Caco-2 (cell line): Measurements from ENCODE around the gene ISLR. TPM values are rescaled to one million over a fixed set of nuclear protein-coding genes. Genes with fewer than 3 reads are reported as not detected.

Experiments
- BruUV-seq: library from RNA; stranded (reverse); fragments of 400-500 nt; replicated peaks from 2 replicates; lab custom pipeline; 2021; lab: Mats Ljungman, UMichigan
- CTCF ChIA-PET: fragments of 300-600 bp; sonication (Branson Sonifier 250); formaldehyde crosslinking; loops from one replicate; lab custom pipeline; 2022; ENCODE audit warnings: antibody characterized with exemption; lab: Charles Lee
- POLR2A ChIA-PET: fragments of 300-600 bp; sonication (Branson Sonifier 250); formaldehyde crosslinking; loops from one replicate; lab custom pipeline; 2022; ENCODE audit warnings: antibody characterized with exemption; lab: Charles Lee
- DNase-seq, 2 experiments: peaks; one replicate each; pipeline versions ENCODE4 v3.0.0 to v3.0.0-alpha.2; 2020 to 2022
- H3K27me3 ChIP-seq: replicated peaks from 2 replicates; pipeline ENCODE4 v1.6.0; 2011; ENCODE audit warnings: low read length; ENCODE audit not compliant: control insufficient read depth, insufficient read depth
- H3K36me3 ChIP-seq: 2 replicates; pipeline ENCODE4 v1.5.1; 2011; ENCODE audit warnings: low read length; ENCODE audit not compliant: control insufficient read depth, insufficient read depth
- H3K4me1 ChIP-seq: fragments of 250-450 bp; sonication (Bioruptor Pico); 2 replicates; pipeline ENCODE4 v1.5.1; 2020; ENCODE audit warnings: mild to moderate bottlenecking
- H3K4me3 ChIP-seq: 2 replicates; pipeline ENCODE4 v1.5.1; 2011; ENCODE audit warnings: low read depth, mild to moderate bottlenecking, control low read depth, low read length
- H3K9me3 ChIP-seq: fragments of 250-450 bp; sonication (Bioruptor Pico); 2 replicates; pipeline ENCODE4 v1.5.1; 2020; ENCODE audit warnings: mild to moderate bottlenecking, moderate library complexity
- H3K27ac Mint-ChIP-seq: one replicate; pipeline ENCODE4 v1.8.0; 2022; ENCODE audit warnings: mixed read lengths; ENCODE audit not compliant: unreplicated experiment
- H3K27me3 Mint-ChIP-seq: one replicate; pipeline ENCODE4 v1.8.0; 2022; ENCODE audit warnings: mixed read lengths; ENCODE audit not compliant: insufficient read depth, unreplicated experiment
- H3K36me3 Mint-ChIP-seq: one replicate; pipeline ENCODE4 v1.8.0; 2022; ENCODE audit warnings: mild to moderate bottlenecking, mixed read lengths; ENCODE audit not compliant: insufficient read depth, unreplicated experiment
- H3K4me1 Mint-ChIP-seq: one replicate; pipeline ENCODE4 v1.8.0; 2022; ENCODE audit warnings: low read depth, mixed read lengths; ENCODE audit not compliant: unreplicated experiment
- H3K4me3 Mint-ChIP-seq: one replicate; pipeline ENCODE4 v1.8.0; 2022; ENCODE audit warnings: mild to moderate bottlenecking, moderate library complexity, mixed read lengths; ENCODE audit not compliant: unreplicated experiment
- H3K9me3 Mint-ChIP-seq: one replicate; pipeline ENCODE4 v1.8.0; 2022; ENCODE audit warnings: mixed read lengths; ENCODE audit not compliant: unreplicated experiment
- intact Hi-C: fragments of 100-400 bp; cut with micrococcal nuclease; formaldehyde crosslinking; loops from one replicate; pipeline ENCODE4 v1.10.0; 2022; ENCODE audit not compliant: unreplicated experiment
- total RNA-seq: library from RNA; stranded (reverse); gene quantifications from 2 replicates; pipeline ENCODE4 v1.2.3, GENCODE V29; 2022
- TF ChIP-seq, protein P1 (sequence below), 2 experiments: fragments of 200-600 bp in 1 of 2; IDR thresholded peaks; 1 replicate in 1 of 2; 2 replicates in 1 of 2; pipeline versions ENCODE4 v1.5.1 to v1.8.0; 2011 to 2022; ENCODE audit warnings: antibody characterized with exemption in 1 of 2, control low read depth in 1 of 2, inconsistent platforms in 1 of 2, low read depth in 1 of 2, low read length in 1 of 2, mild to moderate bottlenecking in 1 of 2, moderate library complexity in 1 of 2; ENCODE audit not compliant: insufficient read depth in 1 of 2, severe bottlenecking in 1 of 2, unreplicated experiment in 1 of 2

ISLR gene
- total RNA-seq, 1 experiment from 2014 or later = not detected

DNA sequence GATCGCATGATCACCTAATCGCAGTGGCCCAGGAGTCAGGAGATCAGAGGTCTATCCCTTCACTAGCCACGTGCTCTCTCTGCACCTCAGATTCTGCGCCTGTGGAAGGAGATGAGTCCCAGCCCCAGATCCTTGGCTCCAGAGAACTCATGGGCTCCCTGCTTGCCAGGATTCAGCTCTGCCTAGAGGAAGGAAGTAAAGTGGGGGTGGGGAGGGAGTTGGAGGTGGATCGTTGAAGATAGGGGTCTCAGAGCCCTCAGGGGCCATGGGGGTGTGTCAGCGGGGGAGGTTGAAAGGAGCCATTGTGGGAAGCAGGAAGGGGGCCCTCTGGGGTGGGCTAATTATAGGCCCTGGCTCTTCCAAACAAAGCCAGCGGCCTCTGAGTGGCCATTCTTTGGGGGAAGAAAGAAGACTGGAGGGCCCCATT lies 40.4 kb downstream of the ISLR start:
- TF ChIP-seq, protein P1, sequence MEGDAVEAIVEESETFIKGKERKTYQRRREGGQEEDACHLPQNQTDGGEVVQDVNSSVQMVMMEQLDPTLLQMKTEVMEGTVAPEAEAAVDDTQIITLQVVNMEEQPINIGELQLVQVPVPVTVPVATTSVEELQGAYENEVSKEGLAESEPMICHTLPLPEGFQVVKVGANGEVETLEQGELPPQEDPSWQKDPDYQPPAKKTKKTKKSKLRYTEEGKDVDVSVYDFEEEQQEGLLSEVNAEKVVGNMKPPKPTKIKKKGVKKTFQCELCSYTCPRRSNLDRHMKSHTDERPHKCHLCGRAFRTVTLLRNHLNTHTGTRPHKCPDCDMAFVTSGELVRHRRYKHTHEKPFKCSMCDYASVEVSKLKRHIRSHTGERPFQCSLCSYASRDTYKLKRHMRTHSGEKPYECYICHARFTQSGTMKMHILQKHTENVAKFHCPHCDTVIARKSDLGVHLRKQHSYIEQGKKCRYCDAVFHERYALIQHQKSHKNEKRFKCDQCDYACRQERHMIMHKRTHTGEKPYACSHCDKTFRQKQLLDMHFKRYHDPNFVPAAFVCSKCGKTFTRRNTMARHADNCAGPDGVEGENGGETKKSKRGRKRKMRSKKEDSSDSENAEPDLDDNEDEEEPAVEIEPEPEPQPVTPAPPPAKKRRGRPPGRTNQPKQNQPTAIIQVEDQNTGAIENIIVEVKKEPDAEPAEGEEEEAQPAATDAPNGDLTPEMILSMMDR (IDR thresholded peaks at IDR 0.05; ENCODE audit: insufficient read depth in 1 of 2, low read depth in 1 of 2, low read length in 1 of 2, severe bottlenecking in 1 of 2, unreplicated experiment in 1 of 2) = no peak
- H3K36me3 Mint-ChIP-seq = peaks cover 6% of the 10 kb centered on the region
- CTCF ChIA-PET = no interaction called here

DNA sequence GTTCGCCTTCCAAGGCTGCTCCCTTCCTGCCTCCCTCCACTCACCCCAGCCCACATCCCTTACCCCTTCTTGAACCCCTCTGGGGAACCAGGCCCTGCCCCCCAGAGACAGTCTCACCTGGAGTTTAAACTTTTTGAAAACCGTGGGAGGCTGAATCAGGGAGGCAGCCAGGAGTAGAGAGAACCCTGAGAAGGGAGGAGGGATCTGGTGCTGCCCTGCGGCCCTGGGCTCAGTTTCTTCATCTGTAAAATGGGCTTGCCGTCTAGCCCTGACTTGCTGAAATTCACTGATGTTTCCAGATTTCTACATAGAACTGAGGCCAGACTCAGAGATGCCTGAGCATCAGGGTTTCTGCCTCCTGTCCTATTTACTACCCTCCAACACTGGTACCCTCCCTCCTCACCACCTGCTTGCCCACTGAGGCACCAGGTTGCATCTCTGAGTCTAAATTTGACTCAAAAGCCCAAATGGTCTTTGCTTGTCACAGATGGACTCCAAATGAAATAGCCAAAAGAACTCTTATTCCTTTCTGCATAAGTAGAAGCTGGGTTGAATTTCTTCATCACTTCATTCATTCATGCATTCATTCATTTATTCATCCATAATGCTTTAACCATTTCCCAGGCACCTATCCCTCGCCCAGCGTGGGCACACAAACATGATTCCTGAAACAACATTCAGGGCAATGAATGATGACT lies 41.0 kb downstream of the ISLR start:
- intact Hi-C loops = no loop called here
- CTCF ChIA-PET = no interaction called here
- H3K9me3 Mint-ChIP-seq = no peaks in the 10 kb centered on the region
- peaks cover 6% of the 10 kb centered on the region for H3K36me3 Mint-ChIP-seq
- H3K4me3 Mint-ChIP-seq = no peak overlapping the region
- Histone ChIP-seq H3K4me1 (no peaks in the 10 kb centered on the region), H3K27me3 (no peaks in the 10 kb centered on the region), H3K9me3 (no peaks in the 10 kb centered on the region), H3K4me3 (no peak overlapping the region), H3K36me3 (no peaks in the 10 kb centered on the region)
- no peak for DNase-seq
- TF ChIP-seq, protein P1 (IDR thresholded peaks at IDR 0.05; ENCODE audit: insufficient read depth in 1 of 2, low read depth in 1 of 2, low read length in 1 of 2, severe bottlenecking in 1 of 2, unreplicated experiment in 1 of 2) = no peak
- no TSS peak for BruUV-seq
- H3K4me1 Mint-ChIP-seq = peaks cover 9% of the 10 kb centered on the region
- no peak overlapping the region for H3K27ac Mint-ChIP-seq
- H3K27me3 Mint-ChIP-seq = peaks cover 4% of the 10 kb centered on the region
- POLR2A ChIA-PET = no interaction called here

More for the DNA sequence above, 40.4 kb downstream of the ISLR start:
- POLR2A ChIA-PET = no interaction called here
- Mint-ChIP-seq H3K4me3 (no peak overlapping the region), H3K27me3 (peaks cover 4% of the 10 kb centered on the region), H3K9me3 (no peaks in the 10 kb centered on the region), H3K27ac (no peak overlapping the region), H3K4me1 (peaks cover 9% of the 10 kb centered on the region)
- no peaks in the 10 kb centered on the region for H3K9me3 ChIP-seq
- no peaks in the 10 kb centered on the region for H3K4me1 ChIP-seq
- no peak for DNase-seq
- H3K27me3 ChIP-seq = no peaks in the 10 kb centered on the region
- H3K4me3 ChIP-seq = no peak overlapping the region
- no TSS peak for BruUV-seq
- H3K36me3 ChIP-seq = no peaks in the 10 kb centered on the region
- intact Hi-C loops = no loop called here

DNA sequence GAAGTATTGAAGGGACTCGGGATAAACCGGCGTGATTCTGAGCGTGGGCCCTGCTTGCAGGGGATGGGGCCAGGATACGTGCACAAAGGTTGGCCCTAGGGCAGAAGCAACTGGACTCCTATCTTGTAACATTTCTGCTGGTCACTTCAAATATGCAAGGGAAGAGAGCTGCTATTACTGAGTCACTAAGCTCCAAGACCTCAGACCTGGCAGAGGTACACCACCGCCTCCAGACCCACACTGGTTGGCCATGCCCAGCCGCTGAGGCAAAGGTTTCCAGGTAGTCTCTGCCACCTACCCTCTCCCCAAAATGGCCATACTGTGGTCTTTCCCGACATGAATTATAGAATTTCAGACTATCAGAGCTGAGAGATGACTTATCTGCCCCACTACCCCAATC lies 42.4 kb downstream of the ISLR start:
- no TSS peak for BruUV-seq
- H3K27me3 ChIP-seq = no peaks in the 10 kb centered on the region
- Mint-ChIP-seq H3K9me3 (no peaks in the 10 kb centered on the region), H3K36me3 (peaks cover 6% of the 10 kb centered on the region), H3K4me3 (no peak overlapping the region), H3K4me1 (peaks cover 9% of the 10 kb centered on the region), H3K27ac (no peak overlapping the region), H3K27me3 (peaks cover 8% of the 10 kb centered on the region)
- H3K9me3 ChIP-seq = no peaks in the 10 kb centered on the region
- no peak for DNase-seq
- TF ChIP-seq, protein P1 (IDR thresholded peaks at IDR 0.05; ENCODE audit: insufficient read depth in 1 of 2, low read depth in 1 of 2, low read length in 1 of 2, severe bottlenecking in 1 of 2, unreplicated experiment in 1 of 2) = no peak
- no peaks in the 10 kb centered on the region for H3K4me1 ChIP-seq
- POLR2A ChIA-PET = no interaction called here
- H3K36me3 ChIP-seq = no peaks in the 10 kb centered on the region
- CTCF ChIA-PET = no interaction called here
- no peak overlapping the region for H3K4me3 ChIP-seq
- intact Hi-C loops = no loop called here
